Activated CD4-positive, alpha-beta T cell treated with anti-CD3 and anti-CD28 coated beads, Interleukin-2, amount 50 U/mL, for 16 hours (primary cell): ENCODE data around the gene CDC42EP2.

ENCODE experiments used
- DNase-seq: peaks from one replicate; pipeline ENCODE4 v3.0.0-alpha.2; 2020

CDC42EP2 gene

DNA sequence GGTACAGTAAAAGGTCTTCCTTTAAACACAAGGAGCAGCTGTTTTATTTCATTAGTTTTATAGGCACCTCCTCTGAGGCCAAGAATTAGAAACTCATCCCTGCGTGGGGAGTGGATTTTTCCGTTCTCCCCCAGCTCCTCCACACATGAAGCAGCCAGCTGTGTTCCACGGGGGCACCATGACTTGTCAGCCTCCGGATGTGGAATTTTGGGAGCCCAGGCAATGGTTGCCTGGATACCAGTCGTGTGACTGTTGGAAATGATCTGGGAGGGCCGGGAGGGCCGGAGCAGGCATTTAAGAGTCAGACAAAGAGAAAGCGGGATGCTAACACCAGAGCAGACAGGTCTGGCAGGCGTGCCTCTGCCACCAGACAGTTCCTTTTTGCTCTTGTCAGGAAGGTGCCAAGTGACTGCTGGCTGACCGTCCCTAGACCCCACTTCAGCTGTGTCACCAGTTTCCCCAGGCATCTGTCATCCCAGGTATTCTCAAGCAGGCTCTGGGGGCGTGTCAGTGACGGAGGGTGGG lies 15.9 kb upstream of the CDC42EP2 start:
- no peak for DNase-seq

DNA sequence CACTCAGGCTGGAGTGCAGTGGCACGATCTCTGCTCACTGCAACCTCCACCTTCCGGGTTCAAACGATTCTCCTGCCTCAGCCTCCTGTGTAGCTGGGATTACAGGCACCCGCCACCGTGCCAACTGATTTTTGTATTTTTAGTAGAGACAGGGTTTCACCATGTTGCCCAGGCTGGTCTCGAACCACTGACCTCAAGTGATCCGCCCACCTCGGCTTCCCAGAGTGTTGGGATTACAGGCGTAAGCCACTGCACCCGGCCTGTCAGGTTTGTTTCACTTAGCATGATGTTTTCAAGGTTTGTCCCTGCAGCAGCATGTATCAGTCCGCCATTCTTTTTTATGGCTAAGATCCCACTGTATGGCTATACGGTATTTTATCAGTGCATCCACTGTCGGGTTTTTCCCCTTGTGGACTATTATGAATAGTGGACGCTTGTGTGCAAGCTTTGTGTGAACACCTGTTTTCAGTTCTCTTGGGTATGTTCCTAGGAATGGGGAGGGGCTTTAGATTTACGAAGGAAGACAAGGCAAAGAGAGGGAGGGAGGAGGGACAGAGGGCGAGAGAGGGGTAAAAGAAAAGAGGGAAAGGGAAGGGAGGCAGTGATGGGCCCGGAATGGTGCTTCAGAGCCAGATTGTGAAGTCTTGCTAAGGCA lies 13.9 kb upstream of the CDC42EP2 start:
- DNase-seq = no peak

DNA sequence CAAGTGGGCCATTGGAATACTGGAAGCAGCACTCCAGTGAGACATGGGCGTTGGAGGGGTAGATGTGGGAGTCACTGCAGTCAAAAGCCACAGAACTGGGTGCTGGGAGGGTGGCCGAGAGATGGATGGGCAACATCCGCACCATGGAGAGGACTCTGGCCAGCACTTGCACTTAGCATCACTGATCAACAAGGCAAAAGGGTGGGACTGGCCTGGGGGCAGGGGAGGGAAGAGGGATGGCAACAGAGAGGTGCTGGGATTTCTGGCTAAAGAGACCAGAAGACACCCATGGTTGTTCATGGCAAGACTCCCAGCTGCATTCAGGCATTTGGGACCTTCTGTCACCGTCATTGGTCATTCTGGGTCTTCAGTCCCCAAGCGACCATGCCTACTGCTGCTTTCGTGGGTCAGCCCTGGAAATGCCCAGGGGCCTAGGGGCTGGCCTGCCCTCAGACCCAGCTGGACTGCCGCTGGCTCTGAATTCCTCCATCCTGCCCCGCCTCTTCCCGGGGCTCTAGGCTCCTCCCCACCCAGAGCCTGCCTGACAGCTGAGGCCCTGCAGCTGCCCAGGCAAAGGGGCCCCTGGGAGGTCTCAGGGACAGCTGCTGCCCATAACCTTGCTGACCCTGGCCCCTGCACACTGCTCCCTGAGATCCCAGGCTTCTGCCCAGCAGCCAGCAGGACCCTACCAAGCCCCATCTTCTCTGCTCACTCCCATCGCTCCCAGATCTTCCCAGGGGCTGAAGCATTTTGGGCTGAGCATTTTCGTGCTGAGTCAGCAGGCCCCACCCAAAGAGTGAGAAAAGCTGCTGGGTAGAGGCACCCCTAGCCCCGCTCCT lies 13.0 kb upstream of the CDC42EP2 start:
- no peak for DNase-seq

DNA sequence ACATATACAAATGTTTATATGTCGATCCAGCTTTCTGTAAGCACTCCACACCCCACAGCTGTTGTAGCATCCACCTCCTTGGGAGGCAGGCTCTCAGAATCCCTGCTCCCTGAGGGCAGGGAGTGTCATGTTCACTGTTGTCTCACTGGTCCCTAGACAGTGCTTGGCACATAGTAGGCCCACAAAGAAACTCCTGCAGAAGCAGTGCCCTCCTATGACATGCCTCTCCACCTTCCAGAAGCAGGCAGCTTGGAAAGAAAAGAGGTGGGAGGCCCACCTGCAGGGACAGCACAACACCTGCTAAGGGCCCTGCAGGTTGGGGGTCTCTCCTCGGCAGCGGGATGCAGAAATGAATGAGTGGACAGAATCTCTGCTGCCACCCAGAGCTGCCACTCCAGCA lies 11.1 kb upstream of the CDC42EP2 start:
- DNase-seq = no peak

DNA sequence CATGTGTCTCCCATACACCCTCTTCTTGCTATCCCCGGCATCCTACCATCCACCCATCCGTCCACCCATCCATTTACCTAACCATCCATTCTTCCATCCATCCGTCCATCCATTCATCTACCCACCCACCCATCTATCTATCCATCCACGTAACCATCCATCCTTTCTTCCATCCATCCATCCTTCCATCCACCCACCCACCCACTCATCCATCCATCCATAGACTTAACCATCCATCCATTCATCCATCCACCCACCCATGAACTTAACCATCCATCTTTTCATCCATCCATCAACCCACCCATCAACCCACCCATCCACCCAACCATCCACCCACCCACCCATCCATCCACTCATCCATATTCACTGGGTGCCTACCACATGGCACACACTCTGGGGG lies 10.6 kb upstream of the CDC42EP2 start:
- no peak for DNase-seq

DNA sequence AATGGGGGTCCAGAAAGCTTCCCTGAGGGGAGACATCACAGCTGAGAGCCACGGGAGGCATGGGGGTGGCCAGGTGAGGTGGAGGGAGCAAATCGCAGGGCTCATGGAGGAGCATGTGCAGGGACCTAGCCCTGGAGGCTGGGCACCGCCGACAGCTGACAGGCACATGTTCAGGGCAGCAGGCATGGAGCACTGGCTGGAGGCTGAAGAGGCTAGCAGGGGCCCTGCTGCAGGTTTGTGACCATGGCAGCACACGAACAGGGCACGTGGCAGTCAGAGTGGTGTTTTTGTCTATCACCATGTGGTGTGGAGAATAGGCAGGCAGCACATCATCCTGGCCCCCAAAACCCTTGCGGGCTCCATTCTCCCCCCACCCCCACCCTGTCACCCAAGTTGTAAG lies 10.1 kb upstream of the CDC42EP2 start:
- no peak for DNase-seq

DNA sequence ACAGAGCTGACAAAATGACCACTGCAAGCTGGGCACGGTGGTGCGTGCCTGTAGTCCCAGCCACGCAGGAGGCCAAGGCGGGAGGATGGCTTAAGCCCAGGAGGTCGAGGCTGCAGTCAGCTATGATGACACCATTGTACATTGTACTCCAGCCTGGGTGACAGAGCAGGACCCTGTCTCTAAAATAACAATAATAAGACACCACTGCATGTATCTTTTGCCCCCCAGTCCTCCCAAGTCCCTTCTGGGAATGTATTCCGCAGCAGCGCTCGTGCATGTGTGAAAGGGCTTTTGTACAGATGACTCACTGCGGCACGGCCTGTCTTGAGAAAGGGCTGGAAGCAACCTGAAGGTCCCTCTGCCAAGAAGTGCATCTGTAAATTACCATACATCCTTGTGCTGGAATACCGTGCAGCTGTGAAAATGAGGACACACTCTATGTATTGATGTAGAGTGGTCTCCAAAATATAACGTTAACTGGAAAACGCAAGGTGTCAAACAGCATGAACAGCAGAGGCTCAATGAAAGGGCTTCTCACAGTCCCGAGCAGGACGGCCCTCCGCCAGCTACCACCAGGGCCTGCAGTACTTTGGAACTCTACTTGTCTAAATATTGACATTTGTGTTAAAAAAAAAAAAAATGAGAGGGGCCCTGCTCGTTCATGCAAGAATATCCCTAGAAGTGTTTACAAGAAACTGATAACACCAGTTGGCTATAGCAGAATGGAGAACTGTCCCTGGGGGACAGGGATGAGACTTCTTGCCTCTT lies 9.0 kb upstream of the CDC42EP2 start:
- DNase-seq = no peak

DNA sequence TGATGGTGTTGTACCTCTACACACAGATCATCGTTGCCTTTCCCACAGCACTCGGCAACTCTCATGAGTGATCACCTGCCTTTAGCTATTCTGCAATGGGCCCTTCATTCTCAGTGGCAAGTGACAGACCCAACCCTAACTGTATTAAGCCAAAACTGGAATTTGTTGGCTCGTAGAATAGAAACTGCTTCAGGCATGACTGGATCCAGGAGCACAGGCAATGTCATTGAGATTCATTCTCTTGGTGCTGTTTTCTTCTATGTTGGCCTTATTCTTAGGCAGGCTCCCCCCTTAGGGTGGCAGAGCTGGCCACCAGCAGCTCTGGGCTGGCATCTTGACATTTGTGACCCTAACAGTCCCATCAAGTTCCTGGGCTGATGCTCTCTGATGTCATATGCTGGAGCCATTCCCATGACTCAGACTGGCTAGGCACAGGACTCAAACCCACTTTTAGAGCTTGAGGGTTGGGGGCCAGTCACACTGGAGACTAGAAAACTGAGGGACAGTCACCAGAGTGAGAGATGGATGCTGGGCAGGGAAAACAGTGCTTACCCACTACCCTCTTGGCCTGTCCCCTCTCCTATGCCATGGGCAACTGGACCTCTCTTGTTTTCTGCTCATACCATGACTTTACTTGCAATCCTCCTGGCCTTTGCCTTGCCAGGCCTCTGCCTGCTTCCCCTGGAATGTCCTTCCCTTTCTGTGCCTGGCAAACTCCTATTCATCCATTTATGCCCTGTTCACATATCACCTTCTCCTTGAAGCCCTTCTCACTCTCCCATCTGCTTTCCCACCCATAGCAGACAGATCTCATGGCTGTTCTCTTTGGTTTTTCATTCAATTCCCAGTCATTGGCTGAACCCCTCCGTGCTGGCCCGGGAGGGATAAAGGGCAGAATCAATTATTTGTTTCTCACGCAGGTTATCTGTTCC lies 7.1 kb upstream of the CDC42EP2 start:
- no peak for DNase-seq

DNA sequence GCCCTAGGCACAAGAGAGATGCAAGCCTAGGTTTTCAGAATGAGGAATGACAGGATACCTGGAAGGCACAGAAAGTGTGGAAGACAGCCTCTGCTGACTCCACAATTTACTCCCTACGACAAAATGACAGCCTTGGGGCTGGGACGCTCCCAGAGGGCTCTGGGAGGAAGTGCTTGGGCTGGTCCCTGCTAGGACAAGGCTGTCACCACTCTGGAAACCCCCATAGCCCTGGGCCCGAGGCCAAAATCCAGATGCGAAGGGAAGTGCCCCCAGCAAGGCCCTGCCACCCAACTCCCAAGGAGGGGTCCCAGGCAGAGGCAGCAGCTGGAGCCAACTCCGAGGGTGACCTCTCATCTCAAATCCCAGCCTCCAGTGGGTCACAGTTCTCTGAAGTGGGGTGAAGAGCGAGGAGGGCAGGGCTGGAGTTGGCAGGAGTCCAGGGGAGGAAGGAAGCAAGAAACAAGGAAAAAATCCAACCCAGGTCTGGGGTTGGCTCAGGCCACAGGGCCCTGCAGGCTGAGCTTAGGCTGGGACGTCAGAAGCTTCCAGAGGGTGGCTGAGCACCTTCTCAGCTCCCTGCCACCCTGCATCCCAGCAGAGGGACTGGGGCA lies 6.3 kb upstream of the CDC42EP2 start:
- no peak for DNase-seq

DNA sequence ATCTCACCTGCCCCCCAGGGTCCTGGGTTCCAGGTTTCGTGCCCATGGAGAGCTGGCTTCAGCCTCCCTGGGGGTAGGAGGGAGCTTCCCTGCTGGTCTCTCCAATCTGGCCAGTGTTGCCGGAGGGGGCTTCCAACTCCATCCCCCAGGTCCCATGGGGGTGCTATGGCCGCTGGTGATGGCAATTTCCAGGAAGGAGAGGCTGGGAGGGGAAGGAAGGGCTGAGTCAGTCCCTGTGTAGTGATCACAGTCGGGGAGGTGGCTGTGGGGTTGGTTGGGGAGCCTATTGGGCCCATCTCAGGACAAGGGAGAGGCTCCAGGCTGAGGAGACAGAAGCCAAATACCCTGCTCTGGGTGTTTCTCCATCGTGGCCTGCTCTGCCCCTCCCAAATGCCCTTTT lies 5.7 kb upstream of the CDC42EP2 start:
- no peak for DNase-seq

DNA sequence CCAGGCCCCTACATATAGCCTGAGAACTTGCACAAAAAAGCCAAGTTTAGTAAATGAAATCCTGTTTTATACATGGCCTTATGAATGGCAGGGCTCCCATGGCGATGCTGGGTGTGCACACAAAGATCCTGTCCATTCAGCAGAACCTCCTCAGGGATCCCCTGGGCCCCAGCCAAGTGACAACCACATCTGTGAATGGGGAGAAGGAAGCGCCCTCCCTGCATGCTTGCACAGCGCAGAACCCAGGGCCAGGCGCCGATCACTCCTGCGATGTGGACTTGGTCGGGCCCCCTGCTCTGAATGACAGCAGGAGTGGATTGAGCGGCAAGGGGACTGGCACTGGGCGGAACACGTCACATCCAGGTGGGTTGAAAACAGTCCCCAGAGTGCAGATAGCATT lies 4.5 kb upstream of the CDC42EP2 start:
- DNase-seq = no peak

DNA sequence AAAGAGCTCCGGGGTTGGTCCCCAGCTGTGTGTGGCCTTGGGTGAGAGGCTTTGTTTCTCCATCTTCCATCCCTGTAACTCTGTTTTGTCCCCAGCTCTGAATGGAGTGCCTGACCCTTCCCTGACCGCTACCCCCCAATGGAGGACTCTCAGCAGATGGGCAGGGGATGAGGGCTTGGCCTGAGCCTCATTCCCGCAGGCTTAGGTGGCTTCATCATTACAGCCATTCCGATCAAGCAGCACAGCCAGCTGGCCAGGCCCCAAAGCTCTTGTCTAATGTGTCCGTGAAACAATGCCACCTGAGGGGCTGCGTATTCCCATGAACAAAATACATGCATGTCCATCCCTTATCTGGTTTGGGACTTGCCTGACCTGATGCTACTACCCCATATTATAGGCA lies 3.9 kb upstream of the CDC42EP2 start:
- DNase-seq = no peak

DNA sequence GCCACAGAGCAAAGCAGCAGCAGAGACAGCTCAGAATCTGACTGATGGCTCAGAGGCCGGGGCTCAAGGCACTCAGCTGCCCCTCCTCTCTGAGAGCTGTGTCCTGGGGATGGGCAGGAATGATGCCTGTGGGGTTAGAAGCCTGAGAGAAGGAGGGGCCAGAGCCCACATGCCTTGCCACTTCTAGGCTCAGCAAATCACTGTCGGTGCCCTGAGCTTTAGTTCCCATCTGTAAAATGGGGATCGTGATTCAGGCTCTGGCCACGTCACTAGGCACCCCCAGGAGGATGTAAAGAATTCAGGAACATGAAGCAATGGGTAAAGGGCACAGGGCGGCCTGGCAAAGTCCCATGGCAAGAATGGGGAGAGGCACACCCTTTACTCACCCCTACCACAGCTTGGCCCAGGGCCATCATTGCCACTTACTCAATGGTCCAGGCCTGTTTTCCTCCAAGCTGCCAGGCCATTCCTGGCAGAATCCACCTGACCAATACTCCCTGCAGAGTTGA lies 3.4 kb upstream of the CDC42EP2 start:
- DNase-seq = no peak

DNA sequence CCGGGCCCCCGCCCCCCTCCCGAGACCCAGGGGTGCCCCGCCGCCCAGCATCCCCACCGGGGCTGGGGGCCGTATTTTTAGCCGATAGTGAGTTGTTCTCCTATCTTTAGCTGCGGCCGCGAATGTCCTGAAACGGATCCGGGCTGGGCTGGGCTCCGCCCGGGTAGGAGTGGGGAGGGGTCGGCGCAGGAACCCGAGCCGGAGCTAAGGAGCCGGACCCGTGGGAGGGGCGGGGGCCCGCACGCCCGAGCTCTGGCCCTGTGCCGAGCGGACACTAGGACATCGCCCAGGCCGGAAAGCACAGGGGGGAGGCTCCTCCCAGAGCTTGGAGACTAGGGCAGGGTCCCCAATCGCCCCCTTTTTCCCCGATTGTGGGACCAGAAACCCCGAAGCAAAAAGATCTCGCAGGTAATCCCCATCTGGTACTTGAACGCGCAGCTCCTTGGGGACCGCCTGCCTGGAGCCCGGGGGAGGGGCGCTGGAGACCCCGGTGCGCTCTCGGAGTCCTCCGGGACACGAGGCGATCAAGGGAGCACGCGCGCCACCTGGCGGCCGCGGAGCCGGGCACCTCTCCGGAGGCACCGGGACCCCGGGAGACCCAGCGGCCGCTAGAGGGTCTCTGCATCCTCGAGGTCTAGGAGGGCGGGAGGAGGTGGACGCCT lies 669 bp downstream of the CDC42EP2 start:
- DNase-seq = peak; percentile 80

DNA sequence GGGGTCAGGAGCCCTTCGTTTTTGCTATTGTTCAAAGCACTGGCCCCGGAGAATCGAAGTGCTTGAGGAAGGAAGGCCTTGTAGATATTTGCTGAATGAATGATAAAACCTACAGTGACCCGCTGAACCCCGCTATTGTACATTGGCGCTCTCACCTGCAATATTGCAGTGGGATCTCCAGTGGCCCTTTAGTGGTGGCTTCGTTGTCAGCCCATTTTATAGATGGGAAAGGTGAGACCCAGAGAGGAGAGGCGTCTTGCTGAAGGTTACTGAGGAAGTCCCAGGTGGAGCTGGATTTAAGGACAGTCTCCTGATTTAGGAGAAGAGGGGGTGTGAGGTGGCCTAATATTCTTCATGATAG lies 1.2 kb downstream of the CDC42EP2 start:
- DNase-seq = no peak

DNA sequence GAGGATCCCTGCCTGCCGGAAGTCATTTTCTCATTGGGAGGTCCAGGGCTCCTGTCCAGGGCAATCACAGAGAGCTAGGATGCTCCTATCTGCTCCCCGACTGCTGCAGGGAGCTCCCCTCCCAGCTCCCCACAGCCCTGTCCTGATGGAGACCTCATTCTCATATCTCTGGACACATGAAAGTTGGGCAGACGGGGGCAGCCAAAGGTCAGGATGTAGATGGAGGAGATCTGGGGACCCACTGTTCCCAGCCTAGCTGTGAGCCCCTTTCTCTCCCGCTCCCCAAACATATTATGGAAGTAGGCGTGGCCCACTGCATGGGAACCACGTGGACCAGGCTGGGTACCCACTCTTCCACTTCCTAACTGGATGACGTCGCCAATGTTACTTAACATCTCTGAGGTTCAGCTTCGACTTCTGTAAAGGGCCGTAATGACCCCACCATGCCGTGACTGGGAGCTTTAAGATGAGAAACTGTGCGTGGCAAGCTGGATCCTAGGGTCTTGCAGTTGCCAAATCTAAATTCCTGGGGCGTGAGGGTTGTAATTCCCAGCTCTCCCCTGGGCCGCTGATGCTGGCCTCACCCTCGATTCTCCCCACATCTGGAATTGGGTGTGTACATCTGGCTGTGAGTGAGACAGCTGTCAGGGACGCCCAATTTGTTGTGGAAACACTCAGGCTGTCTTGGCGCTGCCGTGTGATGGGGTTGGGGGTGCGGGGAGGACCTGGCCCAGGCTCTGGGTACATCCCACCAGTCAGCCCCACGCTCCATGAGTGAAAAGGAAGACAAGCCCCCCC lies 1.8 kb downstream of the CDC42EP2 start:
- no peak for DNase-seq

DNA sequence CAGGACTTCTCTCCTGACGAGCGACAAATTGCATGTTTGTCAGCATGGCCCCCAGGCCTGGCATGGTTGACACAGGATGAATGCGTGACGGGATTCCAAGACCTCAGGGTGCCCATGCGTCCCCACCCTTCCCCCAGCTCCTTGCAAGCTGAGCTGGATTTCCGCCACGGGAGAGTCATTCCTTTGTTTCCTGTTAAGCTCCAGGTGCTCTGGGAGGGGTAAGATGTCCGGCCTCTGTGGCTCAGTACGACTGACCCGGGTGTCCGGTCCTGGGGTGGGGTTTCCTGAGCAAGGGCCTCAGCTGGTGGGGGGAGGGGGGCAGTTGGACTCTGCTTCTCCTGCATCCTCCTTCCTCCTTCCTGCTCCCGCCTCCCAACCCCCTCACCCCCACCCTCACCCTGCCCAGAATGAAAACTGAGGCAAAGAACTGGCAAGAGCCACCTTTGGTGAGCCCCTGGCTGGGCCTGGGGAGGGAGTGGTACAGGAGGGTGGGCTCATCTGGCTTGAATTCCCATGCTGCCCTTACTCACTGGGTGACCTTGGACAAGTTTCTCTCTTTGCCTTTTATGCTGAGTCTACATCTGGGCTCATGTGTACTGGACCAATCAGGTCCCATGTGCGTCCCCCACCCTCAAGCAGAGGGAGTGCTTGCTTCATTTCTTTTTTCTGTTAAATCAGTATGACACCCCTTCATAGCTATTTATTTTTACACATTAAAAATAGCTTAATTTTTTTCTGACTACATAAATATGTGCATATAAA lies 2.5 kb downstream of the CDC42EP2 start:
- no peak for DNase-seq

DNA sequence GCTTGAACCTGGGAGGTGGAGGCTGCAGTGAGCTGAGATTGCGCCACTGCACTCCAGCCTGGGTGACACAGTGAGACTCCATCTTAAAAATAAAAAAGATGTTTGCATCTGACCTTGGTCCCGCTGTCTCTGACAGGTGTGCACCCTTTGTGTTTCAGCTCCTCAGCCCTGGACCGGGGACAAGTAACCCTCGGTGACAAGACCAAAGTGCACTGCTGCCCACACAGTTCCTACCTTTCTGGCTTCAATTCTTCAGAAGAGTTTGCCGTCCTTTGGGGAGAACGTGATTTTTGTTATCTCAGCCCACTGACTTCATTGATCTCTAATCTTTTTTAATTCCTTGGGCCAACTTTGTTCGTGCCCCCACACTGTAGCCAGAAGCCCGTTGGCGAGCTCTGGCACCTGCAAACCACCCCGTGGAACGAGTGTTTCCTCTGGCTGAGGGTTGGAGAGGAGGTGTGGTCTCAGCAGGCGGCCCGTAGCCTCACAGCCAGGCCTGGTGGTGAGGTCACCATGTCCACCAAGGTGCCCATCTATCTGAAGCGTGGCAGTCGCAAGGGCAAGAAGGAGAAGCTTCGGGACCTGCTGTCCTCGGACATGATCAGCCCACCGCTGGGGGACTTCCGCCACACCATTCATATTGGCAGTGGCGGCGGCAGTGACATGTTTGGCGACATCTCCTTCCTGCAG lies 5.9 kb downstream of the CDC42EP2 start:
- DNase-seq = no peak

DNA sequence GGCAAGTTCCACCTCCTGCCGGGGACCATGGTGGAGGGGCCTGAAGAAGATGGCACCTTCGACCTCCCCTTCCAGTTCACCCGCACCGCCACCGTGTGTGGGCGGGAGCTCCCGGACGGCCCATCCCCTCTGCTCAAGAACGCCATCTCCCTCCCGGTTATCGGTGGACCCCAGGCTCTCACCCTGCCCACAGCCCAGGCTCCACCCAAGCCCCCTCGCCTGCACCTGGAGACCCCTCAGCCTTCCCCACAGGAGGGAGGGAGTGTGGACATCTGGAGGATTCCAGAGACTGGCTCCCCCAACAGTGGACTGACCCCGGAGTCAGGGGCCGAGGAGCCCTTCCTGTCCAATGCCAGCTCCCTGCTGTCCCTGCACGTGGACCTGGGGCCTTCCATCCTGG lies 6.4 kb downstream of the CDC42EP2 start:
- no peak for DNase-seq
